CMK (cell line): ENCODE measurements around the gene CTSE.
A peak's percentile ranks its signal among the peaks of the same experiment; 100 is the strongest.

Source experiments
- DNase-seq: peaks from one replicate; pipeline ENCODE4 v3.0.0-alpha.2; 2010; ENCODE audit warnings: low read depth

CTSE gene

GRCh38 chr1:205991237-205991636 is 32.5 kb downstream of the CTSE start:
- no peak for DNase-seq

- DNase-seq = no peak
Measured at GRCh38 chr1:205990226-205990625, 33.5 kb downstream of the CTSE start.

- DNase-seq = no peak
Measured at GRCh38 chr1:205989786-205990185, 33.9 kb downstream of the CTSE start.

- DNase-seq = no peak
Measured at GRCh38 chr1:205988585-205988995, 35.1 kb downstream of the CTSE start.

- DNase-seq = no peak
Measured at GRCh38 chr1:205986861-205987260, 36.8 kb downstream of the CTSE start.

- DNase-seq = no peak
Measured at GRCh38 chr1:205986292-205986691, 37.4 kb downstream of the CTSE start.

GRCh38 chr1:205985330-205986005 is 38.2 kb downstream of the CTSE start:
- no peak for DNase-seq

GRCh38 chr1:205983925-205984725 is 39.6 kb downstream of the CTSE start:
- DNase-seq = peak; percentile 8

- DNase-seq = no peak
Measured at GRCh38 chr1:205981257-205981656, 42.4 kb downstream of the CTSE start.

GRCh38 chr1:205980237-205980870 is 43.3 kb downstream of the CTSE start:
- no peak for DNase-seq

GRCh38 chr1:205979301-205979700 is 44.4 kb downstream of the CTSE start:
- DNase-seq = no peak

- no peak for DNase-seq
Measured at GRCh38 chr1:205978676-205979075, 45.0 kb downstream of the CTSE start.

GRCh38 chr1:205977402-205978014 is 46.2 kb downstream of the CTSE start:
- peak; percentile 75 for DNase-seq

GRCh38 chr1:205976708-205977401 is 46.8 kb downstream of the CTSE start:
- DNase-seq = no peak

GRCh38 chr1:205976036-205976435 is 47.7 kb downstream of the CTSE start:
- no peak for DNase-seq

- no peak for DNase-seq
Measured at GRCh38 chr1:205975387-205975998, 48.2 kb downstream of the CTSE start.

GRCh38 chr1:205974712-205975111 is 49.0 kb downstream of the CTSE start:
- no peak for DNase-seq

GRCh38 chr1:205973377-205974232 is 50.1 kb downstream of the CTSE start:
- DNase-seq = no peak

- no peak for DNase-seq
Measured at GRCh38 chr1:205972491-205973168, 51.1 kb downstream of the CTSE start.

GRCh38 chr1:205972081-205972480 is 51.6 kb downstream of the CTSE start:
- no peak for DNase-seq
